GM12878 (cell line): ENCODE data around the gene KRTAP12-1.

Experiments used
- BMI1 ChIP-seq: fragments of 450-650 bp; IDR thresholded peaks from 2 replicates; pipeline ENCODE4 v1.6.1; 2016; ENCODE audit warnings: mild to moderate bottlenecking, moderate library complexity, borderline replicate concordance
- RFX5 ChIP-seq: IDR thresholded peaks from 2 replicates; pipeline ENCODE4 v1.6.1; 2011; ENCODE audit warnings: low read depth, low read length, improper control_type of control experiment
- SIX5 ChIP-seq: IDR thresholded peaks from 2 replicates; pipeline ENCODE4 v1.6.1; 2011; ENCODE audit warnings: mild to moderate bottlenecking, low read depth, low read length, moderate library complexity; ENCODE audit not compliant: severe bottlenecking
- TF ChIP-seq, protein P1 (sequence below), 3 experiments: IDR thresholded peaks in 2 of 3; conservative IDR thresholded peaks in 1 of 3; 2 replicates each; pipeline ENCODE4 v1.5.1; 2011; ENCODE audit warnings: low read depth in 3 of 3, low read length in 3 of 3, mild to moderate bottlenecking in 3 of 3, control low read depth in 2 of 3, moderate library complexity in 2 of 3, inconsistent platforms in 1 of 3, mixed read lengths in 1 of 3; ENCODE audit not compliant: control insufficient read depth in 2 of 3, insufficient read depth in 1 of 3; ENCODE audit errors: extremely low read depth in 1 of 3
- TF ChIP-seq, protein P2 (sequence below): IDR thresholded peaks from 2 replicates; pipeline ENCODE4 v1.6.1; 2012; ENCODE audit warnings: mild to moderate bottlenecking, low read depth, low read length

DNA sequence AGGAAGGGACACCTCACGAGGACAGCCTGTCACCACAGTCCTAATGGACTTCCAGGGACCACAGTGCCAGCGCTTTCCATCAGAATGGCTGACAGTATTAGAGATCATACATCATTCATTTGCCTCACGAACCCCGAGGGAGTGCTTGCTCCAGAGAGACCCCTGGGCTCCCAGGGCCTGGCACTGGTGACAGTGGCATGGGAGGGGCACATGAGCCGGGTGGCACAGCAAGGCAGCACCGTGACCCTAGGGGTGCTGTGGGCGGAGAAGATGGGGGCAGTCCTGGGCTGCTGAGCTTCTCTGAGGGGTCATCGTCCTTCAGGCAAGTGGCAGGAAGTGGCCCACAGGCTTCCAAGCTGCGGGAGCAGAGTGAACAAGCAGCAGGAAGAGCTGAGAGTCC lies 45.8 kb upstream of the KRTAP12-1 start:
- TF ChIP-seq RFX5 (no peak), SIX5 (no peak), BMI1 (no peak)
- TF ChIP-seq, protein P1, sequence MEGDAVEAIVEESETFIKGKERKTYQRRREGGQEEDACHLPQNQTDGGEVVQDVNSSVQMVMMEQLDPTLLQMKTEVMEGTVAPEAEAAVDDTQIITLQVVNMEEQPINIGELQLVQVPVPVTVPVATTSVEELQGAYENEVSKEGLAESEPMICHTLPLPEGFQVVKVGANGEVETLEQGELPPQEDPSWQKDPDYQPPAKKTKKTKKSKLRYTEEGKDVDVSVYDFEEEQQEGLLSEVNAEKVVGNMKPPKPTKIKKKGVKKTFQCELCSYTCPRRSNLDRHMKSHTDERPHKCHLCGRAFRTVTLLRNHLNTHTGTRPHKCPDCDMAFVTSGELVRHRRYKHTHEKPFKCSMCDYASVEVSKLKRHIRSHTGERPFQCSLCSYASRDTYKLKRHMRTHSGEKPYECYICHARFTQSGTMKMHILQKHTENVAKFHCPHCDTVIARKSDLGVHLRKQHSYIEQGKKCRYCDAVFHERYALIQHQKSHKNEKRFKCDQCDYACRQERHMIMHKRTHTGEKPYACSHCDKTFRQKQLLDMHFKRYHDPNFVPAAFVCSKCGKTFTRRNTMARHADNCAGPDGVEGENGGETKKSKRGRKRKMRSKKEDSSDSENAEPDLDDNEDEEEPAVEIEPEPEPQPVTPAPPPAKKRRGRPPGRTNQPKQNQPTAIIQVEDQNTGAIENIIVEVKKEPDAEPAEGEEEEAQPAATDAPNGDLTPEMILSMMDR (IDR thresholded peaks at IDR 0.05 in 2 of 3, conservative IDR thresholded peaks at IDR 0.05 in 1 of 3; ENCODE audit: control insufficient read depth in 2 of 3, extremely low read depth in 1 of 3, insufficient read depth in 1 of 3, low read depth in 3 of 3, low read length in 3 of 3), result no peak
- TF ChIP-seq, protein P2, sequence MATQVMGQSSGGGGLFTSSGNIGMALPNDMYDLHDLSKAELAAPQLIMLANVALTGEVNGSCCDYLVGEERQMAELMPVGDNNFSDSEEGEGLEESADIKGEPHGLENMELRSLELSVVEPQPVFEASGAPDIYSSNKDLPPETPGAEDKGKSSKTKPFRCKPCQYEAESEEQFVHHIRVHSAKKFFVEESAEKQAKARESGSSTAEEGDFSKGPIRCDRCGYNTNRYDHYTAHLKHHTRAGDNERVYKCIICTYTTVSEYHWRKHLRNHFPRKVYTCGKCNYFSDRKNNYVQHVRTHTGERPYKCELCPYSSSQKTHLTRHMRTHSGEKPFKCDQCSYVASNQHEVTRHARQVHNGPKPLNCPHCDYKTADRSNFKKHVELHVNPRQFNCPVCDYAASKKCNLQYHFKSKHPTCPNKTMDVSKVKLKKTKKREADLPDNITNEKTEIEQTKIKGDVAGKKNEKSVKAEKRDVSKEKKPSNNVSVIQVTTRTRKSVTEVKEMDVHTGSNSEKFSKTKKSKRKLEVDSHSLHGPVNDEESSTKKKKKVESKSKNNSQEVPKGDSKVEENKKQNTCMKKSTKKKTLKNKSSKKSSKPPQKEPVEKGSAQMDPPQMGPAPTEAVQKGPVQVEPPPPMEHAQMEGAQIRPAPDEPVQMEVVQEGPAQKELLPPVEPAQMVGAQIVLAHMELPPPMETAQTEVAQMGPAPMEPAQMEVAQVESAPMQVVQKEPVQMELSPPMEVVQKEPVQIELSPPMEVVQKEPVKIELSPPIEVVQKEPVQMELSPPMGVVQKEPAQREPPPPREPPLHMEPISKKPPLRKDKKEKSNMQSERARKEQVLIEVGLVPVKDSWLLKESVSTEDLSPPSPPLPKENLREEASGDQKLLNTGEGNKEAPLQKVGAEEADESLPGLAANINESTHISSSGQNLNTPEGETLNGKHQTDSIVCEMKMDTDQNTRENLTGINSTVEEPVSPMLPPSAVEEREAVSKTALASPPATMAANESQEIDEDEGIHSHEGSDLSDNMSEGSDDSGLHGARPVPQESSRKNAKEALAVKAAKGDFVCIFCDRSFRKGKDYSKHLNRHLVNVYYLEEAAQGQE, result no peak
